Loucy (cell line): ENCODE data around the gene COL8A1.

Experiments used
- EZH2phosphoT487 ChIP-seq: fragments of 200-600 bp; IDR thresholded peaks from 2 replicates; pipeline ENCODE4 v1.6.1; 2018; ENCODE audit warnings: antibody characterized with exemption, mild to moderate bottlenecking, moderate library complexity, borderline replicate concordance
- TF ChIP-seq, protein P1 (sequence below): fragments of 200-600 bp; sonication (generic); conservative IDR thresholded peaks from 2 replicates; pipeline ENCODE4 v1.5.1; 2014; ENCODE audit warnings: mild to moderate bottlenecking, antibody characterized with exemption, low read length

DNA sequence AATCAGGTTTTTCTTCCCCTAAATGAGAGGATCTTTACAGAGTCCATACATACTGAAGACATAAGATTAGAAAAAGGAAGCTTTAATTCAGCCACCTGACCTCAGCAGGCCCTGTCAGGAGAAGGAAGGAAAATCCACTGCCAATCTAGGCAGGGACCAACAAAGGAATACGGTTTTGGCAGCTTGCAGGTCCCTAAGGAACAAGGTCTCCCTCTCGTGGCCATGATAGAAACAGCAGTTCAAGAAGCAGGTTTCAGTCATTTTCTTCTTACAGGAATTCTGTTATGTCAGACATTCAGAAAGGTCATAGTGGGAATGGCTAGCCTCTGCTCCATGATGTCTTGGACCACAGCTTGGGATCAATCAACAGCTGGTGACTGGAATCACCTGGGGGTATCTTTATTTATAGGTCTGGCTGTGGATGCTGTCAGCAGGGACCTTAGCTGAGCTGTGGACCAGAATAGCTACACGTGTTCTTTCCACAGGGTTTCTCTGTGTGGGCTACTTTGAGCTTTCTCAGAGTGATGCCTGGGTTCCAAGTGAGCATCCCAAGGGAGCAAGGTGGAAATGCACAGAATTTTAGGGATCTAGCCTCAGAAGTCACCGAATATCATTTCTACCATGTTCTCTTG lies 169.9 kb downstream of the COL8A1 start:
- TF ChIP-seq, protein P1, sequence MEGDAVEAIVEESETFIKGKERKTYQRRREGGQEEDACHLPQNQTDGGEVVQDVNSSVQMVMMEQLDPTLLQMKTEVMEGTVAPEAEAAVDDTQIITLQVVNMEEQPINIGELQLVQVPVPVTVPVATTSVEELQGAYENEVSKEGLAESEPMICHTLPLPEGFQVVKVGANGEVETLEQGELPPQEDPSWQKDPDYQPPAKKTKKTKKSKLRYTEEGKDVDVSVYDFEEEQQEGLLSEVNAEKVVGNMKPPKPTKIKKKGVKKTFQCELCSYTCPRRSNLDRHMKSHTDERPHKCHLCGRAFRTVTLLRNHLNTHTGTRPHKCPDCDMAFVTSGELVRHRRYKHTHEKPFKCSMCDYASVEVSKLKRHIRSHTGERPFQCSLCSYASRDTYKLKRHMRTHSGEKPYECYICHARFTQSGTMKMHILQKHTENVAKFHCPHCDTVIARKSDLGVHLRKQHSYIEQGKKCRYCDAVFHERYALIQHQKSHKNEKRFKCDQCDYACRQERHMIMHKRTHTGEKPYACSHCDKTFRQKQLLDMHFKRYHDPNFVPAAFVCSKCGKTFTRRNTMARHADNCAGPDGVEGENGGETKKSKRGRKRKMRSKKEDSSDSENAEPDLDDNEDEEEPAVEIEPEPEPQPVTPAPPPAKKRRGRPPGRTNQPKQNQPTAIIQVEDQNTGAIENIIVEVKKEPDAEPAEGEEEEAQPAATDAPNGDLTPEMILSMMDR = peak; percentile 90
- no peak for TF ChIP-seq EZH2phosphoT487
